ENCODE measurements around the gene APBB2.

GRCh38 chr4:41196633-41197332 lies 17.6 kb downstream of the APBB2 start:
- TF ChIP-seq CTCF (IDR thresholded peaks at IDR 0.05) = no peak
- no peak for TF ChIP-seq POLR2A (IDR thresholded peaks at IDR 0.05)

Data from heart left ventricle (tissue), 13 donors.